PC-9 (cell line): ENCODE data around the gene SPEM3. TPM values are rescaled to one million over a fixed set of nuclear protein-coding genes. Genes with fewer than 3 reads are reported as not detected.

Experiments used
- BruUV-seq: library from RNA; stranded (reverse); fragments of 400-500 nt; replicated peaks from 2 replicates; lab custom pipeline; 2021; lab: Mats Ljungman, UMichigan
- CTCF ChIA-PET: fragments of 300-600 bp; sonication (Branson Sonifier 250); formaldehyde crosslinking; loops from one replicate; lab custom pipeline; 2022; ENCODE audit warnings: antibody characterized with exemption; lab: Charles Lee
- POLR2A ChIA-PET: fragments of 300-600 bp; sonication (Branson Sonifier 250); formaldehyde crosslinking; loops from one replicate; lab custom pipeline; 2022; ENCODE audit warnings: antibody characterized with exemption; ENCODE audit not compliant: unreplicated experiment; lab: Charles Lee
- DNase-seq, 2 experiments: peaks; one replicate each; pipeline versions ENCODE4 v3.0.0 to v3.0.0-alpha.2; 2015 to 2022; ENCODE audit warnings: mixed read lengths in 1 of 2
- H2AFZ ChIP-seq: fragments of 200-600 bp; sonication (generic); 2 replicates; pipeline ENCODE4 v1.8.1; 2017; ENCODE audit warnings: antibody characterized with exemption
- H3F3A ChIP-seq: fragments of 200-600 bp; sonication (generic); 2 replicates; pipeline ENCODE4 v1.8.1; 2017; ENCODE audit warnings: antibody characterized with exemption, mild to moderate bottlenecking, low read depth; ENCODE audit not compliant: insufficient read depth
- H3K27ac ChIP-seq: fragments of 200-600 bp; sonication (generic); 2 replicates; pipeline ENCODE4 v1.6.1; 2016; ENCODE audit warnings: mixed run types
- H3K27me3 ChIP-seq: fragments of 200-600 bp; sonication (generic); 2 replicates; pipeline ENCODE4 v1.6.1; 2016; ENCODE audit warnings: low read depth, mixed run types; ENCODE audit not compliant: insufficient read depth
- H3K36me3 ChIP-seq: fragments of 200-600 bp; sonication (generic); 2 replicates; pipeline ENCODE4 v1.6.1; 2016; ENCODE audit warnings: low read depth, mixed run types
- H3K4me1 ChIP-seq: fragments of 200-600 bp; sonication (generic); replicated peaks from 2 replicates; pipeline ENCODE4 v1.6.1; 2016; ENCODE audit warnings: mixed run types; ENCODE audit not compliant: insufficient read depth
- H3K4me2 ChIP-seq: fragments of 200-600 bp; sonication (generic); 2 replicates; pipeline ENCODE4 v1.6.1; 2017; ENCODE audit warnings: mixed run types
- H3K4me3 ChIP-seq: fragments of 200-600 bp; sonication (generic); 2 replicates; pipeline ENCODE4 v1.6.1; 2016; ENCODE audit warnings: mixed run types
- H3K79me2 ChIP-seq: fragments of 200-600 bp; sonication (generic); 2 replicates; pipeline ENCODE4 v1.6.1; 2017; ENCODE audit warnings: low read depth, mixed run types
- H3K9me2 ChIP-seq: fragments of 200-600 bp; sonication (generic); 2 replicates; pipeline ENCODE4 v1.8.1; 2017; ENCODE audit warnings: mild to moderate bottlenecking; ENCODE audit not compliant: insufficient read depth
- H3K9me3 ChIP-seq: fragments of 200-600 bp; sonication (generic); 2 replicates; pipeline ENCODE4 v1.8.1; 2016; ENCODE audit warnings: low read depth; ENCODE audit not compliant: insufficient read depth
- H4K20me1 ChIP-seq: fragments of 200-600 bp; sonication (generic); 2 replicates; pipeline ENCODE4 v1.8.1; 2017; ENCODE audit not compliant: insufficient read depth
- CTCF ChIP-seq: fragments of 200-600 bp; sonication (generic); conservative IDR thresholded peaks from 2 replicates; pipeline ENCODE4 v1.6.1; 2017; ENCODE audit warnings: mixed run types, antibody characterized with exemption, mild to moderate bottlenecking, moderate library complexity
- EZH2 ChIP-seq: fragments of 200-600 bp; sonication (generic); IDR thresholded peaks from 2 replicates; pipeline ENCODE4 v1.8.0; 2017; ENCODE audit warnings: antibody characterized with exemption, low read depth
- intact Hi-C: fragments of 100-400 bp; cut with micrococcal nuclease; formaldehyde crosslinking; loops from one replicate; pipeline ENCODE4 v1.10.0; 2022; ENCODE audit not compliant: unreplicated experiment
- total RNA-seq: library from RNA; stranded (reverse); gene quantifications from 2 replicates; pipeline ENCODE4 v1.2.3, GENCODE V29; 2021

The SPEM3 gene
- total RNA-seq, 1 experiment from 2014 or later, result not detected

- Histone ChIP-seq H3K4me3 (peak within 1 kb of the TSS; percentile 76), H3K36me3 (no peaks in the 10 kb centered on the region), H3K27ac (peak within 1 kb of the TSS; percentile 51; the same call in 1 of the 2 replicates), H3K27me3 (no peaks in the 10 kb centered on the region), H3K79me2 (0 out of 2 replicates have a peak, but pooled peaks cover 5% of the 10 kb centered on the region), H4K20me1 (no peaks in the 10 kb centered on the region), H3F3A (peaks cover 12% of the 10 kb centered on the region; the same call in 1 of the 2 replicates), H2AFZ (peak within 1 kb of the TSS; percentile 81), H3K4me2 (peak within 1 kb of the TSS; percentile 88), H3K9me2 (no peaks in the 10 kb centered on the region), H3K9me3 (no peaks in the 10 kb centered on the region), H3K4me1 (peaks cover 15% of the 10 kb centered on the region)
- POLR2A ChIA-PET, result interaction anchor here (0.5 to 2.1 kb wide), 24 partner anchors 10 to 1240 kb away, joined by 3 to 34 read pairs (median 6); partner anchors contain the start of genes CLDN7, CTDNEP1, PLSCR3 and TMEM102
- intact Hi-C loops, result loop anchor here (1.0 to 5.0 kb wide), 9 partner anchors 10 to 433 kb away; partner anchors contain the start of genes CLDN7, KCTD11, PLSCR3 and POLR2A
- BruUV-seq, result no TSS peak
- DNase-seq, result peak; percentile 96 to 99
- CTCF ChIA-PET, result interaction anchor here (0.5 to 1.3 kb wide), 9 partner anchors 32 to 357 kb away, joined by 3 to 19 read pairs (median 6); partner anchors contain the start of gene TMEM102
- TF ChIP-seq EZH2 (no peak), CTCF (no peak)
Measured at GRCh38 chr17:7403977-7404736, 24.5 kb upstream of the SPEM3 start, which contains the start of gene TMEM256. Gene TMEM256, minus strand, starts transcription at chr17:7404097. Its CDS starts 13 bp downstream, at chr17:7404084.

GRCh38 chr17:7404737-7405349 lies 23.8 kb upstream of the SPEM3 start:
- POLR2A ChIA-PET, result interaction anchor here (0.6 to 2.1 kb wide), 10 partner anchors 11 to 302 kb away, joined by 3 to 34 read pairs (median 4); partner anchors contain the start of genes PLSCR3 and TMEM102
- Histone ChIP-seq H3K36me3 (no peaks in the 10 kb centered on the region), H3K4me1 (peaks cover 11% of the 10 kb centered on the region), H3F3A (peaks cover 6% of the 10 kb centered on the region; the same call in 1 of the 2 replicates), H3K79me2 (0 out of 2 replicates have a peak, but pooled peaks cover 5% of the 10 kb centered on the region), H3K27me3 (no peaks in the 10 kb centered on the region), H3K4me3 (peak overlapping the region; percentile 62), H3K9me3 (no peaks in the 10 kb centered on the region), H3K9me2 (no peaks in the 10 kb centered on the region), H3K4me2 (peak overlapping the region; percentile 79), H4K20me1 (no peaks in the 10 kb centered on the region), H2AFZ (peak overlapping the region; percentile 81), H3K27ac (no peak overlapping the region)
- CTCF ChIA-PET, result interaction anchor here (0.6 to 1.3 kb wide), 6 partner anchors 31 to 357 kb away, joined by 3 to 19 read pairs (median 6); partner anchors contain the start of gene TMEM102
- BruUV-seq, result TSS peak; percentile 53
- TF ChIP-seq CTCF, result no peak
- TF ChIP-seq EZH2, result no peak
- intact Hi-C loops, result loop anchor here (1.0 to 5.0 kb wide), 9 partner anchors 11 to 432 kb away; partner anchors contain the start of genes CLDN7, KCTD11, PLSCR3 and POLR2A
- DNase-seq, result peak in 1 of 2 experiments; percentile 51
